HG03196 (cell line): Measurements from ENCODE around the gene ATF6.

Experiments used
- ATAC-seq: cut with Tn5 transposase; IDR thresholded peaks from one replicate; pipeline ENCODE4 v1.9.1; 2021; ENCODE audit not compliant: unreplicated experiment

Gene ATF6

GRCh38 chr1:161989786-161990185, 223.7 kb downstream of the ATF6 start:
- no peak for ATAC-seq

DNA sequence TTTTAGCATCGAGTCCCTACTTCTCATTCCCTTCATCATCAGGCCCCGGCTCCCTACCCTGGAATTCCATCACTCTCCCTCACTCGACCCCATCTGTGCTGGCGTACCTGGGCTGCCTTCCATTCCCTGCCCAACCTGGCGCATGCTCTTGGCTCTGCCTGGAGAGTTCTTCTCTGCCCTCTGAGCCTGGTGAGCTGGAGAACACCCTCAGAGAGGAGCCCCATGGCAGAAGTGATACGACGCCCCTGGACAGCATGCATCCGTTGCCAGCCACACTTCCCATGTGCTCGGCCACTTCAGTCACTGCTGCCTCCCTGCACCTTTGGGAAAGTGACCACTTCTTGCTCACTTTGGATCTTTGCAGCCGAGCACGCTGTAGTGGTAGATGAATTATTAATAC, 227.5 kb downstream of the ATF6 start:
- ATAC-seq = no peak

- no peak for ATAC-seq
These were observed 228.1 kb downstream of the ATF6 start for GRCh38 chr1:161994175-161994668.

DNA sequence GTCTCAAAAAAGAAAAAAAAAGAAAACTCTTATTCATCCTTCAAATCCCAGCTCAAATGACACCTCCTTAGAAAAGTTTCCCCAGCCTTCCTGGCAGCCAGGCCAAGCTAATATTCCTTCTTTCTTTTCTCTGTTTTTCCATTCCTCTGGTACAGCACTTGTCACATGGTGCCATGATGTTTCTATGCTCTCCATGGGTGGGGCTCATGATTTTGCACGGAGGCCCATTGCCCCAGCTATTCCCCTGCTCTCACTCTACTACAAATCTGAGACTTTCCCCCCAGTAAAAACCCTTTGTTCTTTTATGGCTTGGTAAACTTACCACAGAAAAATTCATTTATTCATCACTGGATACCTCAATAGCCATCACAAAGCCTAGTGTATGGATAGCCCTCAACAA, 231.0 kb downstream of the ATF6 start:
- ATAC-seq = no peak

DNA sequence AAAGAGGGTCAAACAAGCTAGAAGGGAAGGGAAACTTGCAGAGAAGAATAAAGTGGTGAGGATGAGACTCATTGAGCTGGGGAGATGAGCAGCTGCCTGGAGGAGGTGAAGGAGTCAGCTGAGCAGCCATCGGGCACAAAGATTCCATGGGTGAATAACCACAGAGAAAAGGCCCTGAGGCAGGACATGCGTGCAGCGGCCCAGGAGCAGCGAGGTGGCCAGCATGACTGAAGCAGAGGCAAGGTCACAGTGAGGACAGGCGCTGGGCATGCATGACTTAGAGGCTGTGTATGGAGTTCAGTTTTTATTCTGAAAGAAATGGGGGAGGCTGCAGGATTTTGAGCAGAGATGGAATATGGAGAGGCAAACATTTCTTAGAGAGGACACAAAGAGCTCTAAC, 232.7 kb downstream of the ATF6 start:
- no peak for ATAC-seq

DNA sequence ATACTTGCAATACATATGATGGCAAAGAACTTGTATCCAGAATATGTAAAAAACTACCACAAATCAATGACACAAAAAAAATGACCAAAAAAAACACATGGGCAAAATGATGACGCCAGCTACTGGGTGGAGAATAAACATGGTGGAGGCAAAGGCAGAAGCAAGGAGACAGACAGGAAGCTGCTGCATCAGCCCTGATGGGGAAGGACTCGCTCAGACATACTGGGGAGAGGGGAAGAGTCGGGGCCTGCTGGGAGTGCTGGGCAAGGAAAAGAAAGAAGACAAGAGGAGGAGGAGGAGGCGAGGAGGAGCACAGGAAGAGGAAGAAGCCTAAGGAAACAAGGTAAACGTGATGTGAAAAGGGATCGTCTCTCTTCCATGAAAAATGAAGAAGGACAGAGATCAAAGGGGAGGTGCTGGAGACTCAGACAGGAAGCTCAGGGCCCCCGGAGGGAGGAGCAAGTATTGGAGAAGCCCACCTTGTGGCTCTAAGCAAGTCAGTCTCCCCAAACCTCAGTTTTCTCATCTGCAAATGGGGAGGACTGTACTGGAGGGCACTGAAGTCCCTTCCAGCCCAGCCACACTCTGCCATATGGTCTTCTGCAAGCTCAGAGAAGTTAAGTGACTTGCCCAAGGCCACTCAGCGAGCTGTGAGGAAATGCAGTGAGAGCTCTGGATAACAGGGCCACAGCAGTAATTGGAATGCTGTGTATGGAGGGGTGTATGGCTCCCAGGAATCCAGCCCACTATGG, 233.4 kb downstream of the ATF6 start:
- no peak for ATAC-seq

DNA sequence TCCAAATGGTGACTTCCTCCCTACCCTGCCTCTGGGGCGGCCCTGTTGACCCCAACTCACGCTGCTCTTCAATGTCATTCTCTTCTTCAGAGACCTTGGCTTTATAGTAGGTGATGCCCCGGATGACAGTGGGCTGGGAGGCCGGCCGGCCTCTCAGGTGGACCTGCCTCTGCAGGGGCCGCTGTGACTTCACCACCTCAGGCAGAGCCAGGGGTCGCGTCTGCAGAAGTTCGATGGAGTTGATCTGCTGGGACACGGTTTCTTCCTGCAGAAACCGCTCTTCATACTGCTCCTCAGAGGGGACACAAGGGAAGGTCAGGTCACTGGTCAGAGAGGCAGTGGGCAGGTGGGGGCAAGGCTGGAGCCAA, 233.9 kb downstream of the ATF6 start:
- no peak for ATAC-seq

GRCh38 chr1:162003061-162003829, 237.1 kb downstream of the ATF6 start:
- no peak for ATAC-seq

- ATAC-seq = no peak
These were observed 237.7 kb downstream of the ATF6 start for GRCh38 chr1:162003830-162004215.

DNA sequence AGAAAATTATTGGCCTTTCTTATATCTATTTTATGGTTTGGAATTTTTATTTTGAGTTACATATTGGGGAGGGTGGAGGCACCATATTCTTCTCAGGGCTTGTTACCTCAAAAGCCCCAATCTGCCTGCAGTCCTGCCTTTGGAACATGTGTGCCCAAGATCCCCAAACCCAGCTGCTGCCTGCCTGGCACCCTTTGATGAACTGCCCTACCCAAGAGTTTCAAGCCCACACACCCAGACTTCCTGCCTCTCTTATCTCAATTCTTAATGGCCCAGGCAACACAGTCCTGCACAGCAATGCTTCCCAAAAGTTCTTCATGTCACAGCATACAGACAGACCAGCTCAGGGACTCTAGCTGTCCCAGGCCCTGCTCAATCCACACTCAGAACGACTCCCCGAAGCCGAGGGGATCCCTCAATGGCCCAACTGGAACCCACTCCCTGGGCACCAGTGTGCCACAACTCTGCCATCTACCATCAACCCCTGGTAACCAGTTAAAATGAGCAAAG, 238.4 kb downstream of the ATF6 start:
- no peak for ATAC-seq

GRCh38 chr1:162006081-162006480, 240.0 kb downstream of the ATF6 start:
- ATAC-seq = no peak

- no peak for ATAC-seq
These were observed 241.3 kb downstream of the ATF6 start for GRCh38 chr1:162007466-162007865.

GRCh38 chr1:162008799-162009198, 242.7 kb downstream of the ATF6 start:
- ATAC-seq = no peak

GRCh38 chr1:162009501-162010174, 243.5 kb downstream of the ATF6 start:
- ATAC-seq = no peak

DNA sequence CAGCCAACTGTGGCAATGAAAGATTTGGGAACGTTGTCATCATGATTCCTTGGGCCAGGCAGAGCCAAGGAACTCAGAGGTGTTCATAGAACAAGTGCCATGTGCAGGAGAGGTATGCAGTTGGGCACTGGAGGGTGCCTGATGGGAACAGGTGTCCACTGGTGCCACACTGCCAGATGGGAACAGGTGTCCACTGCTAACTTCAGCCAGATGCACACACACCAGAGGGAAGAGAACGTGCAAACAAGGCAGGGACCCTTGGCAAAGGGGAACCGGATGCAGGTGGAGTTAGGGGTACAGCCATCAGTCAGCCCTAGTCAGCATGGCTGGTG, 244.0 kb downstream of the ATF6 start:
- ATAC-seq = no peak

DNA sequence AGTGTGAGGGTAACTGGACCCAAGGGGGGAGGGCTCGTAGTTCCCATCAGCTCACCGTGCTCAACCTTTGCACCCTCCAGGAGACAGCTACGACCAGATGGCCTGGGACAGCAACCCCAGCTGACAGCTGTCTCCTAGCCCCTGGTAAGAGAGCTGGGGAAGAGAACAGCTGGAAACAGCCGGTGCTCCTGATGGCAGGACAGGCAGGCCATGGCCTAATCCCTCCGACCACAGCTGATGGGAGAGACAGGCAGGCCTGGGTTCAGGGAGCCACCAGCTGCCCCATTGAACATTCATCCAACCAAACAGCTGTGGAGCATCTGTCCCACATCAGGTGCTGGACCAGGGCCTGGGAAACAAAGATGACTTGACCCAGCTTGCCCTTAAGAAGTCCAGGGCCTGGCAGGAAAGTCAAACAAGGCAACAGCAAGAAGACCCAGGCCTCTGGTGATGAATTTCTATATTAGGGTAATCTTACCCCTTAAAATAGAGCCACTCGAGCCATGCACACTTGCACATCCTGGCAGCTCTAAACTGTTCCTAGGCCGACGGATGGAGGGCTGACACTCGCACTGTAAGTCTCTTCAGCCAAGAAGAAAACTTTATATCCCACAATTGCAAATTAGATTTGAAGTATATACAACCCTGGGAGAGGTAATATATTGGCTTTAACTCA, 245.4 kb downstream of the ATF6 start:
- no peak for ATAC-seq

GRCh38 chr1:162013289-162013688, 247.2 kb downstream of the ATF6 start:
- ATAC-seq = no peak
